ENCODE results near the gene CCDC68.

The CCDC68 gene

GRCh38 chr18:54942144-54942543 is 17.1 kb downstream of the CCDC68 start:
- no peak overlapping the region for H3K4me3 ChIP-seq (ENCODE audit: low read depth, low read length)
- TF ChIP-seq CTCF (conservative IDR thresholded peaks at IDR 0.05; ENCODE audit: low read depth, low read length) = no peak
- no peak for DNase-seq (ENCODE audit: low read depth)

DNA sequence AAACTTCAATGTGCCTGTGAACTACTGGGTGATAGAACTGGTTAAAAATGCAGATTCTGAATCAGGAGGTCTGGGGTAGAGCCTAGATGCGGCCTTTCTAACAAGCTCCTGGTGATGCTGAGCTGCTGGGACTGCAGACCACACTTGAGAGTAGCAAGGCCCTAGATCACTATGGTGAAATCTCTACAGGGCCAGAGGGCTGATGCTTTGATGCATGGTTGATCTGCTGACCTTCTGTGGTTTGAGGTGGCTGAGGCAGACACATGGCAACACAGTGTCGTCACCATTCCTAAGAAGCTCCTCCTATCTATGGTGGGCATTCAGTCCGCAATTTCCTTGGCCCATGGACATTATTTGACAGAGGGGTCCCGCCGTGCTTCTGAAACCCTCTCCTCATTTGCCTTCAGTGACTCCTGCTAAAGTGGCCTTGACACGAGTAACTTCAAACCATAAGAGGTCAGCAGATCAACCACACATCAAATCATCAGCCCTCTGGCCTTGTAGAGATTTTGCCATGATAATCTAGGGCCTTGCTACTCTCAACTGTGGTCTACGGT is 19.8 kb downstream of the CCDC68 start:
- no peak for TF ChIP-seq CTCF (conservative IDR thresholded peaks at IDR 0.05; ENCODE audit: low read depth, low read length)
- DNase-seq (ENCODE audit: low read depth) = peak; percentile 66

GRCh38 chr18:54938506-54938905 is 20.8 kb downstream of the CCDC68 start:
- no peak overlapping the region for H3K4me3 ChIP-seq (ENCODE audit: low read depth, low read length)
- no peak for DNase-seq (ENCODE audit: low read depth)
- TF ChIP-seq CTCF (conservative IDR thresholded peaks at IDR 0.05; ENCODE audit: low read depth, low read length) = no peak

More for the DNA sequence above, 19.8 kb downstream of the CCDC68 start:
- H3K4me3 ChIP-seq (ENCODE audit: low read depth, low read length) = no peak overlapping the region

DNA sequence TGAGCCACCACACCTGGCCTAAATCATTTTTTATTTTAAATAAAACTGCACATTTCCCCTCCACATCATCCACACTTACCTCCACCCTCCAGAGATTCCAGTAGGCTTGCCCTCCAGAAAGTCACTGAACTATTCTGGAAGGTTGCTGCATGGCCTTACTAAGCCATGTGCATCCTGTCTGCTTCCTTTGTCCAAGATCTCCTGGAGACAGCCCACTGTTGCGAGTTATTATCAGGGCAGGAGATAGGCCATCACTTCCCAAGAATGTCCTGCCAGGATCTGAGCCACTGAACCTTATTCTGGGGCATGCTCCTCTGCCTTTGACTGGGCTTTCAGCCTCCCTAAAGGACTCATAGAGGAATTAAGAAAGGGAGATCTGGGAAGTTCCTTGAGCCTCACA is 26.8 kb downstream of the CCDC68 start:
- no peak for TF ChIP-seq CTCF (conservative IDR thresholded peaks at IDR 0.05; ENCODE audit: low read depth, low read length)

GRCh38 chr18:54931152-54931551 is 28.1 kb downstream of the CCDC68 start:
- H3K4me3 ChIP-seq (ENCODE audit: low read depth, low read length) = no peak overlapping the region
- no peak for TF ChIP-seq CTCF (conservative IDR thresholded peaks at IDR 0.05; ENCODE audit: low read depth, low read length)
- DNase-seq (ENCODE audit: low read depth) = no peak

More for the DNA sequence above, 26.8 kb downstream of the CCDC68 start:
- no peak overlapping the region for H3K4me3 ChIP-seq (ENCODE audit: low read depth, low read length)
- DNase-seq (ENCODE audit: low read depth) = no peak

DNA sequence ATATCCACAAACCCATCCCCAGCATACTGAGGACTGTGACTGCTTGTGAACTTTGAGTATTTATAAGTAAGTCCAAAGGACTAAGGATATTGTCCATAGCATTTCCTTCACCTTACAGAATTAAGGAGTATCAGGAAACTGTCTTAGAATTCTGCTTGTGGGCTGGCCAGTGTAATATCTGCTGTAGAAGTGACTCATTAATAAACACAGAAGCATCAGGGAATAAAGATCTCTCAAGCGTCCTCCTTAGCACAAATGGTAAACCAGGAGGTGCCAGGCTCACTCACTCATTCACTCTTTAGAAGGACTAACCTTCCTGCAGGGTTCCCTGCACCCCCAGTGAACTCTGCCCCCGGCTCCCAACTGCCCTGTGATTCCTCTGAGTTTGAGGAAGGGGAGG is 31.0 kb downstream of the CCDC68 start:
- no peak for TF ChIP-seq CTCF (conservative IDR thresholded peaks at IDR 0.05; ENCODE audit: low read depth, low read length)

GRCh38 chr18:54926593-54927325 is 32.5 kb downstream of the CCDC68 start:
- H3K4me3 ChIP-seq (ENCODE audit: low read depth, low read length) = no peak overlapping the region
- no peak for TF ChIP-seq CTCF (conservative IDR thresholded peaks at IDR 0.05; ENCODE audit: low read depth, low read length)
- peak; percentile 71 for DNase-seq (ENCODE audit: low read depth)

More for the DNA sequence above, 31.0 kb downstream of the CCDC68 start:
- H3K4me3 ChIP-seq (ENCODE audit: low read depth, low read length) = no peak overlapping the region
- DNase-seq (ENCODE audit: low read depth) = peak; percentile 31

Data from choroid plexus epithelial cell (primary cell).